AG08395 (cell line): ENCODE data around the gene SLC35F1.

ENCODE experiments used
- DNase-seq: peaks from one replicate; pipeline ENCODE4 v3.0.0; 2012; ENCODE audit warnings: mixed read lengths, low spot score

The SLC35F1 gene

DNA sequence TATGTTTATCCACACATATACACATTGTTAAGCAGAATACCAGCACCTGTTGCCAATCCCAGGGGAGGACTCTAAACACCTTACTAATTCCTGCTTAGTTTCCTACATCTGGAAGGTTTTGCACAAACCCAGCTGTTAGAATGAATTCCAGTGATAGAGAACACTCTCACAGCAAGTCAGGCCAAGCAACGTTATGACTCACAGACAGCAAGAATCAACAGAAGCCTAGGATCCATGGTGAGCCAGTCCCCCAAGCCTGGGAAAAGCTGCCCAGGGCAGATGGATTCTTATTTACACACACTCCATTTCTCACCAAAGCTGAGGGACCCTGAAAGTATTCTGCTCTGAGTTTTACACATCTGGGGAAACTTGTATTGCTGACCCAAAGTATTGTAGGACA, 291.7 kb downstream of the SLC35F1 start:
- no peak for DNase-seq

- no peak for DNase-seq
These were observed 293.1 kb downstream of the SLC35F1 start for GRCh38 chr6:118200160-118200559.

- DNase-seq, result no peak
These were observed 295.5 kb downstream of the SLC35F1 start for GRCh38 chr6:118202517-118202916.

- DNase-seq, result no peak
These were observed 296.5 kb downstream of the SLC35F1 start for GRCh38 chr6:118203545-118203944.

DNA sequence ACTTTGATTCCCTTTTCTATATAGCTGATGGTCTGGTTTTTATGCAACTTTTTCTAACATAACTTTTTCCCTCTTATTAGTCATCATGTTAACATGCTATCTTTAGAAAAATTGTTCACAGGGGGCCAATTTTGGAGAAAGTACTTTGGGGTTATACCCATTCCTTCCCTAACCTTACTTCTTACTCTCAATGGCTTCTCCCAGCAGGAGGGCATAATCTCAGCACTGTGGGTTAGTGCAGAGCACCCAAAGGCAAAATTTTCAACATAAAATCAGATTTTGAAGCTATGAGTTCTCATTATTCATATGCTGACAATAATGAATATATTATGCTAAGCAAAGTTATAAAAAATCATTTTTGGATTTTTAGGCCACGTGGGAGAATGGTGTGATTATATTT, 299.2 kb downstream of the SLC35F1 start:
- no peak for DNase-seq

GRCh38 chr6:118207947-118208346, 300.9 kb downstream of the SLC35F1 start:
- no peak for DNase-seq

- no peak for DNase-seq
These were observed 305.5 kb downstream of the SLC35F1 start for GRCh38 chr6:118212451-118213173.

DNA sequence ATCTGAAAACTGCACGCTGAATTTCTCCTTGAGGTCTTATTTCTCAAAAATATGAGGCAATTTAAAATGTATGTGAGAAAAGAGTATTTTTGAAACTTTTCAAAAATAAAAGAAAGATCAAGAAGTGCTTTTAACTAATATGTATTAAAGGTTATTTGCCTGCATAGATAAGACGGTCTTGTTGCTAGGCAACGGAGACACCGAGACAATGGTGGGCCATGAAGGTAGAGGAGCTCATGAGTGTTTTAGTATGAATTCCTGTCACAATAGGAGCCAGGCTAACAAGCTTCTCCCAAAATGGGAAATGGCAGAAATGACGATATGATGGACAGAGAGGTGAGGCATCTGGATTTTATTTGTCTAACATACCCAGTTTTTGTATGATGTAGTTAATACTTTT, 308.2 kb downstream of the SLC35F1 start:
- no peak for DNase-seq

DNA sequence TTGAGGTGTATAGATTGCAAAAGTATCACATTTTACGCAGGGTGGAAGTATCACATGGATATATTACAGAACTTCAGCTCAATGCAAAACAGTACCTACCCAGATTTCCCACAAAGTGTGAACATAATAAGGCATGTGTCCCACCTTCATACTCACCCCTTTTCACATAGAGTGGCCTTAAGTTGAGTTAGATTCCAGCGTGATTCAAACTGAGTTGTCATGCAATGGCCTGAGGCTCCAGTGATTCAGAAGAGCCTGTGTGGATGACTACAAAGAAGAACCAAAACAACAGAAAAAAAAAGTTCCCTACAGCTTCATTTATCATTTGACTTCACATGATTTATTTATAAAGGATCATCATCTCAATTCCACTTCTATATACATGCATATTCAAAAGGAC, 309.7 kb downstream of the SLC35F1 start:
- no peak for DNase-seq

DNA sequence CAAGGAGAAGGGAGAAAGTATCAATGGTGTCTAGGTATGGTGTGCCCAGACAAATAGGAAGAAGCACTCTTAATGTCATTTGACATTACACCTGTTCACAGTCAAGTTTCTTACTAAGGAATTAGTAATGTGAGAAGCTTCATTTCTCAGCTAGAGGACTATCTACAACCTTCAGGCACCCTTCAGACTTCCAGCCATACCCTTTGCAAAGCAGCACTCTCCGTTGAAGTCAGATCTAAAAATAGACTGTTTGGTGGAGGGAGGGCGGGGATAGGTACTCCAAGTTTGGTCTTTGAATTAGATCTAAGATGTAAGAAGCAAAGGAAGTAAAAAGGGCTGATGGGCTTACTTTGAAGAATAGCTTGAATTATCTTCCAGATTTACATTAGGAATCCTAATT, 311.1 kb downstream of the SLC35F1 start:
- no peak for DNase-seq

GRCh38 chr6:118220429-118221128, 313.5 kb downstream of the SLC35F1 start:
- no peak for DNase-seq

GRCh38 chr6:118223316-118223715, 316.3 kb downstream of the SLC35F1 start:
- DNase-seq, result no peak

- DNase-seq, result no peak
These were observed 321.8 kb downstream of the SLC35F1 start for GRCh38 chr6:118228886-118229285.

- no peak for DNase-seq
These were observed 333.9 kb downstream of the SLC35F1 start for GRCh38 chr6:118240878-118241528.

GRCh38 chr6:118246406-118246805, 339.3 kb downstream of the SLC35F1 start:
- DNase-seq, result no peak

- no peak for DNase-seq
These were observed 341.1 kb downstream of the SLC35F1 start for GRCh38 chr6:118248171-118248570.

DNA sequence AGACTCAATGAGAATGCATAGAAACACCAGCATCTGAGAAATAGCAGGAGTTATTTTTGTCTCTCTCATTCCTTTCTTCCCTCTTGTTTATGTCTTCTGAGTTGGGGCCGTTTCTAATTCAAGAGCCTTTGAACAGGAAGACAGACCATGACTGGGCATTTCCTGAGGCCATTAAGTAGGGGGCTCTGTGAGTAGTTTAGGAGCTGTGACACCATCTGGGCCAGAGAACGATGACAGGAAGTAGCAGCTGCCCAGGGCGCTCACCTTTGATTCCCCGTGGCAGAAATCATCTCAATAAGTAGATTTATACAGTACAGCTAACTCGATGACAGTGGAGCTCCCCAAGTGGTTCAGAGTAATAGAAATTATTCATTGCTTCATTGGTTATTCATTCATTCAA, 342.6 kb downstream of the SLC35F1 start:
- DNase-seq, result no peak

DNA sequence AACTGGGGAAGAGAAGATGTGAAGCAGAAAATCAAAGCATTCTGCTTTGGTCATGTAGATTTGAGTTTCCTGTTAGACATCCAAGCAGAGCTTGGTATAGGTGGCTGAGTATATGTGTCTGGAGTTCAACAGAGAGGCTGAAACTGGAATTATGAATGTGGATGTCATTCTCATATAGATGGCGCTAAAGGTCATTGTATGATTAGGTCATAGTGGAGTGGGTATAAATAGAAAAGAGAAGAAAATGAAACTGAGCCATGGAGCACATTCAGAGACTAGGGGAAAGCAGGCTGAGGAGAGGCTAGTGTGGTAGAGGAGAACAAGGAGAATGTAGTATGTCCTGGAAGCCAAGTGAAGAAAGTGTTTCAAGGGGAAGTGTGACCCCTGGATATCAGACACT, 345.4 kb downstream of the SLC35F1 start:
- no peak for DNase-seq

DNA sequence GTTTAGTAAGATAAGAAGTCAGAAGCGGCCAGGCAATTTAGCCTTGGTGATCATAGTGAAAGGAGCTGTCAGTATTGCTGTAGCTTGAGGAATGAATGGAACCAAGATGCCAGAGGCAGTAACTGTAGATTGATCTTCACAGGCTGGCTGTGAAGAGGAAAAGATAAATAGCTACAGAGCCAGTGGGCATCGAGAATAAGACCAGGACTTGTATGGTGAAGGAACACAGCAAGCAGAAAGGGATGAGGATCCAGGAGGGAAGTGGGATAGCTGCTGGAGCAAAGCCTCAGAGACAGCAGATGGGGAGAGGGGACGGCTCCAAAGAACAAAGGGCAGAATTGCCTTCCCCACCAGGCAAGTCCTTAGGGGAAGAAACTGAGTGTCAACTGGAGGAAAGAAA, 346.7 kb downstream of the SLC35F1 start:
- DNase-seq, result no peak

- no peak for DNase-seq
These were observed 353.8 kb downstream of the SLC35F1 start for GRCh38 chr6:118260833-118261232.

GRCh38 chr6:118263921-118264486, 356.9 kb downstream of the SLC35F1 start:
- no peak for DNase-seq

DNA sequence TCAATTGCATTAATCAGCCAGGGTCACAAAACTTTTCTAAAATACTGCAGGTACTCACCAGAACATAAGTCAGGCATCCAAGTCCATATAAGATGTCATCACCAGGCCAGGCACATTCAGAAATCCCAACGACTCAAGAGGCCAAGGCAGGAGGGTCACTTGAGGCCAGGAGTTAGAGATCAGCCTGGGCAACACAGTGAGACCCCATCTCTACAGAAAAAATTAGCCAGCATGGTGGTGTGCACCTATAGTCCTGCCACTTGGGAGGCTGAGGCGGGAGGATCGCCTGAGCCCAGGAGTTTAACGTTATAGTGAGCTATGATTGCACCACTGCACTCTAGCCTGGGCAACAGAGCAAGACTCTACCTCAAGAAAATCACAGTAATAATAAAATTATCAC, 362.6 kb downstream of the SLC35F1 start:
- DNase-seq, result no peak

DNA sequence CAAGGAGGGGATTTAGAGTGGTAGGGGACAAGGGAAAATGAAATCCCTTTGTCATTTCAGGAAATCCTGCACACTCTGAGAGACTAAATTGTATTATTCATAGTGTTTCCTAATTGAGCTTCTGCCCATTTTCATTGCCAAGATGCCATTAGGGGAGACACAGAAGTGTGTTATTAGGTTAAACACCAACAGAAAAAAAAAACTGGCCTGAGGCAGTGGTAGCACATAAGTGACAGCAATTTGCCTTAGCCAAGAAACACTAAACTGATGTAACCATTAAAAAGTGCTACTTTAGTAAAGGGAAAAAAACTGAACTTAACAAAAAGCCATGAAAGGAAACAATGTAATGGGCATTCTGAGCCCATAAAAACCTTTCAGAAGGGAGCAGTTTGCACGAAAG, 370.6 kb downstream of the SLC35F1 start:
- DNase-seq, result no peak
